Measurements from ENCODE around the gene NOP53. TPM values are rescaled to one million over a fixed set of nuclear protein-coding genes. Genes with fewer than 3 reads are reported as not detected.
A peak's percentile ranks its signal among the peaks of the same experiment; 100 is the strongest.

Gene NOP53
- total RNA-seq, 1 donor = 55.7 TPM

DNA sequence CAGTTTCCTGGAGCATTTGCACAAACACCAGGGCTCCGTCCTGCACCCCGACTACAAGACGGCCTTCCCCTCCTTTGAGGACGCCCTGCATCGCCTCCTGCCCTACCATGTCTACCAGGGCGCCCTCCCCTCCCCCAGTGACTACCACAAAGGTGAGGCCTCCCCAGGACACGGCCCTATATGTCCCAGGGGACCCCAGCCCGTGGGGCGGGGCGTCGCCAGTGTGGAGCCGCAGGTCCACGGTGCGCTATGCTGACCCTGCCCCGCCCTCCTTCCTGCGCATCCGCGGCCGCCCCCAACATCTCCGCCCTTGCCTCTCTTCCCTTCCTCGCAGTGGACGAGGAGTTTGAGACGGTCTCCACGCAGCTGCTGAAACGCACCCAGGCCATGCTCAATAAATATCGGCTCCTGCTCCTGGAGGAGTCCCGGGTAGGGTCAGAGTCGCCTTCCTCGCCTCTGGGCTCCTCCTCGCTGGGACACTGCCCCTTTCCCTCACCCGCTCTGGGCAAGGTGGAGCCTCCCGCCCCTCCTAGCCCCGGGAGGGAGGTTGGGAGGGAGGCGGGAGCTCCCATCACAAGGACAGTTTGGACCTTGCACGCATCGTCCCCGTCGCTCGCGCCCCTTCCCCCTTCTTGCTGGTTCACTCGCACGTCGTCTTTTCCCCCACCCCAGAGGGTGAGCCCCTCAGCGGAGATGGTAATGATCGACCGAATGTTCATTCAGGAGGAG is 46.6 kb upstream of the NOP53 start:
- Histone ChIP-seq H3K27ac (ENCODE audit: low read depth, low read length) (no peak overlapping the region), H3K36me3 (ENCODE audit: insufficient read depth, low read length) (peaks cover 30% of the 10 kb centered on the region)

DNA sequence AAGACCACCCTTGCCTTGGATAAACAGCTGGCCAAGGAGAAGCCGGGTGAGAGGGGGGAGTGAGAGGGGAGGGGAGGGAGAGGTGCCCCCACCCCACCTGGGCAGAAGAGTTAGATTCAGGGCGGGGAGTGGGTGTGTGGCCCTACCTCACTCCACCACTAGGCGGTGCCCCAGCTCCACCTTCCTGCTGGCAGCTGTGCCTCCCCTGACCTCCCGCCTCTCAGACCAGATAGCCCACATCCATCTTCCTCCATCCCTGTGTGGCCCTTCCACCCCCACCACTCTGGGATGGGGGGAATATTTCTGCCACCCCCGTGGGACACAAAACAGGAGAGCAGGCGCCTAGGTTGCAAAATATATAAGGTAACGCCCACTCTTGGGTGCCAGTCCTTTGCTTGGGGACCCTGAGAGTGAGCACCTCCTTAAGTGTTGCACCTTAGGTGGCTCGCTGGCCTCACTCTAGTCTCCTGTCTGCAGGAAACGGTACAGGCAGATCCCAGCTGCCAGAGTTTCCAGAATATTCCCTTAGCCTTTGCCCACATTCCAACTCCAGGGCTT is 45.9 kb upstream of the NOP53 start:
- Histone ChIP-seq H3K79me2 (ENCODE audit: insufficient read depth, low read length) (no peaks in the 10 kb centered on the region), H3K27ac (ENCODE audit: low read depth, low read length) (no peak overlapping the region), H3K27me3 (ENCODE audit: insufficient read depth, low read length) (no peaks in the 10 kb centered on the region), H3K4me1 (ENCODE audit: insufficient read depth, low read length) (no peaks in the 10 kb centered on the region), H3K9me3 (ENCODE audit: low read depth, low read length) (no peaks in the 10 kb centered on the region), H2AFZ (ENCODE audit: low read length) (no peak overlapping the region), H4K20me1 (ENCODE audit: insufficient read depth, low read length) (peaks cover 8% of the 10 kb centered on the region), H3K36me3 (ENCODE audit: insufficient read depth, low read length) (peaks cover 30% of the 10 kb centered on the region), H3K4me3 (ENCODE audit: insufficient read depth, low read length) (no peak overlapping the region), H3K4me2 (ENCODE audit: insufficient read depth, low read length) (no peak overlapping the region)
- peak; percentile 99 for DNase-seq (ENCODE audit: insufficient read length, low spot score, missing footprints)
- TF ChIP-seq, protein P1, sequence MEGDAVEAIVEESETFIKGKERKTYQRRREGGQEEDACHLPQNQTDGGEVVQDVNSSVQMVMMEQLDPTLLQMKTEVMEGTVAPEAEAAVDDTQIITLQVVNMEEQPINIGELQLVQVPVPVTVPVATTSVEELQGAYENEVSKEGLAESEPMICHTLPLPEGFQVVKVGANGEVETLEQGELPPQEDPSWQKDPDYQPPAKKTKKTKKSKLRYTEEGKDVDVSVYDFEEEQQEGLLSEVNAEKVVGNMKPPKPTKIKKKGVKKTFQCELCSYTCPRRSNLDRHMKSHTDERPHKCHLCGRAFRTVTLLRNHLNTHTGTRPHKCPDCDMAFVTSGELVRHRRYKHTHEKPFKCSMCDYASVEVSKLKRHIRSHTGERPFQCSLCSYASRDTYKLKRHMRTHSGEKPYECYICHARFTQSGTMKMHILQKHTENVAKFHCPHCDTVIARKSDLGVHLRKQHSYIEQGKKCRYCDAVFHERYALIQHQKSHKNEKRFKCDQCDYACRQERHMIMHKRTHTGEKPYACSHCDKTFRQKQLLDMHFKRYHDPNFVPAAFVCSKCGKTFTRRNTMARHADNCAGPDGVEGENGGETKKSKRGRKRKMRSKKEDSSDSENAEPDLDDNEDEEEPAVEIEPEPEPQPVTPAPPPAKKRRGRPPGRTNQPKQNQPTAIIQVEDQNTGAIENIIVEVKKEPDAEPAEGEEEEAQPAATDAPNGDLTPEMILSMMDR (IDR thresholded peaks at IDR 0.05; ENCODE audit: extremely low read depth, low read depth, low read length) = peak; percentile 67

More for the DNA sequence above, 46.6 kb upstream of the NOP53 start:
- Histone ChIP-seq H2AFZ (ENCODE audit: low read length) (no peak overlapping the region), H4K20me1 (ENCODE audit: insufficient read depth, low read length) (peaks cover 8% of the 10 kb centered on the region), H3K9me3 (ENCODE audit: low read depth, low read length) (no peaks in the 10 kb centered on the region), H3K27me3 (ENCODE audit: insufficient read depth, low read length) (no peaks in the 10 kb centered on the region), H3K4me3 (ENCODE audit: insufficient read depth, low read length) (no peak overlapping the region), H3K79me2 (ENCODE audit: insufficient read depth, low read length) (no peaks in the 10 kb centered on the region), H3K4me1 (ENCODE audit: insufficient read depth, low read length) (no peaks in the 10 kb centered on the region), H3K4me2 (ENCODE audit: insufficient read depth, low read length) (no peak overlapping the region)
- peak; percentile 81 for DNase-seq (ENCODE audit: insufficient read length, low spot score, missing footprints)
- TF ChIP-seq, protein P1 (IDR thresholded peaks at IDR 0.05; ENCODE audit: extremely low read depth, low read depth, low read length) = no peak

DNA sequence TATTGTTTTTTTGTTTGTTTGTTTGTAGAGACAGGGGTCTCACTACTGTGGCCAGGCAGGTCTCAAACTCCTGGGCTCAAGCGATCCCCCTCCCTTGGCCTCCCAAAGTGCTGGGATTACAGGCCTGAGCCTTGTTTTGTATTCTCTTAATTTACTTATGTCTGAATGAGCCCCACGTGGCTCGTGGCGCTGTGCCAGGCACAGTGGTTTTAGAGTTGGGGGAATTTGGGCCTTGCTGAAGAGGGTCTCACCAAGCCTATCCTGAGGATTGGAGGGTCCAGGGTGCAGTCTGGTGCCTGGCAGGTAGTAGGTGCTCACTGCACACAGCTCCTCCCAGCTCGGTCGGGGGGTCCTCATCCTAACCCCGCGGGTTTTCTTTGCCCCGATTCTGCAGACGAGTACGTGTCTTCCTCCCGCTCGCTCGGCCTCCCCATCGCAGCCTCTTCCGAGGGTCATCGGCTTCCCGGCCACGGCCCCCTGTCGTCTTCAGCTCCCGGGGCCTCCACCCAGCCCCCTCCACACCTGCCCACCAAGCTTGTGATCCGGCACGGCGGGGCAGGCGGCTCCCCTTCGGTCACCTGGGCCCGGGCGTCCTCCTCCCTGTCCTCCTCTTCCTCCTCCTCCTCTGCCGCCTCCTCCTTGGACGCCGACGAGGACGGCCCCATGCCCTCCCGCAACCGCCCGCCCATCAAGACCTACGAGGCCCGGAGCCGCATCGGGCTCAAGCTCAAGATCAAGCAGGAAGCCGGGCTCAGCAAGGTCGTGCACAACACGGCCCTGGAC is 44.2 kb upstream of the NOP53 start:
- H3K4me3 ChIP-seq (ENCODE audit: insufficient read depth, low read length) = no peak overlapping the region
- peaks cover 27% of the 10 kb centered on the region for H3K36me3 ChIP-seq (ENCODE audit: insufficient read depth, low read length)
- DNase-seq (ENCODE audit: insufficient read length, low spot score, missing footprints) = peak; percentile 59
- peaks cover 8% of the 10 kb centered on the region for H4K20me1 ChIP-seq (ENCODE audit: insufficient read depth, low read length)
- H3K4me1 ChIP-seq (ENCODE audit: insufficient read depth, low read length) = no peaks in the 10 kb centered on the region
- H3K9me3 ChIP-seq (ENCODE audit: low read depth, low read length) = no peaks in the 10 kb centered on the region
- TF ChIP-seq, protein P1 (IDR thresholded peaks at IDR 0.05; ENCODE audit: extremely low read depth, low read depth, low read length) = no peak
- no peak overlapping the region for H2AFZ ChIP-seq (ENCODE audit: low read length)
- H3K27ac ChIP-seq (ENCODE audit: low read depth, low read length) = no peak overlapping the region
- no peak overlapping the region for H3K4me2 ChIP-seq (ENCODE audit: insufficient read depth, low read length)
- no peaks in the 10 kb centered on the region for H3K79me2 ChIP-seq (ENCODE audit: insufficient read depth, low read length)
- H3K27me3 ChIP-seq (ENCODE audit: insufficient read depth, low read length) = no peaks in the 10 kb centered on the region

Data from osteoblast (primary cell).